ENCODE measurements around the gene NT5C2. TPM values are rescaled to one million over a fixed set of nuclear protein-coding genes. Genes with fewer than 3 reads are reported as not detected.

Gene NT5C2
- total RNA-seq, 1 donor from 2014 or later = 113 TPM

- Mint-ChIP-seq H3K27ac (ENCODE audit: unreplicated experiment) (no peak overlapping the region), H3K27me3 (ENCODE audit: low read depth, unreplicated experiment) (no peaks in the 10 kb centered on the region), H3K36me3 (ENCODE audit: low read depth, unreplicated experiment) (peaks cover 3% of the 10 kb centered on the region), H3K4me1 (ENCODE audit: low read depth, unreplicated experiment) (peaks cover 9% of the 10 kb centered on the region), H3K9me3 (ENCODE audit: unreplicated experiment) (peaks cover 1% of the 10 kb centered on the region), H3K4me3 (ENCODE audit: unreplicated experiment) (no peak overlapping the region)
- H2AFZ ChIP-seq (ENCODE audit: low read depth, low read length) = no peak overlapping the region
- no peak overlapping the region for H3K4me3 ChIP-seq (ENCODE audit: insufficient read depth, low read depth, low read length)
- TF ChIP-seq EZH2 (IDR thresholded peaks at IDR 0.05; ENCODE audit: insufficient read depth, low read length) (no peak), CTCF (IDR thresholded peaks at IDR 0.05; ENCODE audit: insufficient read depth, low read depth, low read length) (no peak)
- H3K4me1 ChIP-seq (ENCODE audit: insufficient read depth, low read length) = no peaks in the 10 kb centered on the region
- H4K20me1 ChIP-seq (ENCODE audit: insufficient read depth, low read length) = peaks cover 25% of the 10 kb centered on the region
- FAIRE-seq = no peak
- H3K27me3 ChIP-seq (ENCODE audit: insufficient read depth, low read length) = no peaks in the 10 kb centered on the region
- no peak overlapping the region for H3K27ac ChIP-seq (ENCODE audit: low read depth, low read length)
- H3K4me2 ChIP-seq (ENCODE audit: low read length) = no peak overlapping the region
- no peaks in the 10 kb centered on the region for H3K9me3 ChIP-seq (ENCODE audit: insufficient read depth, low read depth, low read length)
- peak; percentile 31 for DNase-seq (ENCODE audit: low read depth)
- no peaks in the 10 kb centered on the region for H3K36me3 ChIP-seq (ENCODE audit: insufficient read depth, low read length)
- peaks cover 16% of the 10 kb centered on the region for H3K79me2 ChIP-seq (ENCODE audit: insufficient read depth, low read length)
- no peak overlapping the region for H3K9ac ChIP-seq (ENCODE audit: low read length)
These were observed 81.8 kb downstream of the NT5C2 start for GRCh38 chr10:103111031-103111917.

GRCh38 chr10:103110407-103110806 is 82.7 kb downstream of the NT5C2 start:
- H3K4me1 ChIP-seq (ENCODE audit: insufficient read depth, low read length) = no peaks in the 10 kb centered on the region
- no peak overlapping the region for H3K4me2 ChIP-seq (ENCODE audit: low read length)
- DNase-seq (ENCODE audit: low read depth) (no peak), FAIRE-seq (no peak)
- no peak overlapping the region for H3K4me3 Mint-ChIP-seq (ENCODE audit: unreplicated experiment)
- no peak overlapping the region for H3K27ac Mint-ChIP-seq (ENCODE audit: unreplicated experiment)
- H3K27ac ChIP-seq (ENCODE audit: low read depth, low read length) = no peak overlapping the region
- no peak overlapping the region for H3K9ac ChIP-seq (ENCODE audit: low read length)
- H2AFZ ChIP-seq (ENCODE audit: low read depth, low read length) = no peak overlapping the region
- no peaks in the 10 kb centered on the region for H3K9me3 ChIP-seq (ENCODE audit: insufficient read depth, low read depth, low read length)
- no peak overlapping the region for H3K4me3 ChIP-seq (ENCODE audit: insufficient read depth, low read depth, low read length)
- H3K36me3 ChIP-seq (ENCODE audit: insufficient read depth, low read length) = peaks cover 3% of the 10 kb centered on the region
- H3K27me3 Mint-ChIP-seq (ENCODE audit: low read depth, unreplicated experiment) = no peaks in the 10 kb centered on the region
- peaks cover 9% of the 10 kb centered on the region for H3K4me1 Mint-ChIP-seq (ENCODE audit: low read depth, unreplicated experiment)
- peaks cover 4% of the 10 kb centered on the region for H3K36me3 Mint-ChIP-seq (ENCODE audit: low read depth, unreplicated experiment)
- no peak for TF ChIP-seq CTCF (IDR thresholded peaks at IDR 0.05; ENCODE audit: insufficient read depth, low read depth, low read length)
- TF ChIP-seq EZH2 (IDR thresholded peaks at IDR 0.05; ENCODE audit: insufficient read depth, low read length) = no peak
- peaks cover 24% of the 10 kb centered on the region for H4K20me1 ChIP-seq (ENCODE audit: insufficient read depth, low read length)
- H3K27me3 ChIP-seq (ENCODE audit: insufficient read depth, low read length) = no peaks in the 10 kb centered on the region
- H3K79me2 ChIP-seq (ENCODE audit: insufficient read depth, low read length) = peaks cover 15% of the 10 kb centered on the region
- peaks cover 1% of the 10 kb centered on the region for H3K9me3 Mint-ChIP-seq (ENCODE audit: unreplicated experiment)

GRCh38 chr10:103109821-103110220 is 83.3 kb downstream of the NT5C2 start:
- no peak overlapping the region for H3K27ac ChIP-seq (ENCODE audit: low read depth, low read length)
- H3K36me3 ChIP-seq (ENCODE audit: insufficient read depth, low read length) = peaks cover 4% of the 10 kb centered on the region
- H3K9me3 Mint-ChIP-seq (ENCODE audit: unreplicated experiment) = peaks cover 1% of the 10 kb centered on the region
- FAIRE-seq (no peak), DNase-seq (ENCODE audit: low read depth) (no peak)
- no peaks in the 10 kb centered on the region for H3K27me3 Mint-ChIP-seq (ENCODE audit: low read depth, unreplicated experiment)
- no peaks in the 10 kb centered on the region for H3K27me3 ChIP-seq (ENCODE audit: insufficient read depth, low read length)
- H3K4me3 ChIP-seq (ENCODE audit: insufficient read depth, low read depth, low read length) = no peak overlapping the region
- peaks cover 19% of the 10 kb centered on the region for H4K20me1 ChIP-seq (ENCODE audit: insufficient read depth, low read length)
- no peak overlapping the region for H3K27ac Mint-ChIP-seq (ENCODE audit: unreplicated experiment)
- no peaks in the 10 kb centered on the region for H3K4me1 ChIP-seq (ENCODE audit: insufficient read depth, low read length)
- no peaks in the 10 kb centered on the region for H3K9me3 ChIP-seq (ENCODE audit: insufficient read depth, low read depth, low read length)
- H3K4me3 Mint-ChIP-seq (ENCODE audit: unreplicated experiment) = no peak overlapping the region
- peaks cover 2% of the 10 kb centered on the region for H3K36me3 Mint-ChIP-seq (ENCODE audit: low read depth, unreplicated experiment)
- no peak overlapping the region for H2AFZ ChIP-seq (ENCODE audit: low read depth, low read length)
- H3K4me1 Mint-ChIP-seq (ENCODE audit: low read depth, unreplicated experiment) = peaks cover 9% of the 10 kb centered on the region
- TF ChIP-seq EZH2 (IDR thresholded peaks at IDR 0.05; ENCODE audit: insufficient read depth, low read length) (no peak), CTCF (IDR thresholded peaks at IDR 0.05; ENCODE audit: insufficient read depth, low read depth, low read length) (no peak)
- H3K4me2 ChIP-seq (ENCODE audit: low read length) = no peak overlapping the region
- no peak overlapping the region for H3K9ac ChIP-seq (ENCODE audit: low read length)
- H3K79me2 ChIP-seq (ENCODE audit: insufficient read depth, low read length) = peaks cover 13% of the 10 kb centered on the region
